Body of pancreas (tissue), 4 donors: ENCODE measurements around the gene TRIM32.

Experiments
- CTCF ChIP-seq, 7 experiments: fragments of 450-650 bp in 4 of 7; fragments of 200-600 bp in 3 of 7; sonication (generic) in 3 of 7; IDR thresholded peaks; one replicate each; pipeline ENCODE4 v1.5.1; 2016 to 2019; ENCODE audit warnings: antibody characterized with exemption in 7 of 7
- POLR2A ChIP-seq, 3 donors: fragments of 450-650 bp; IDR thresholded peaks; one replicate each; pipeline ENCODE4 v1.6.1; 2016; ENCODE audit warnings: antibody characterized with exemption in 3 of 3, mild to moderate bottlenecking in 2 of 3

GRCh38 chr9:116687754-116688135, 640 bp downstream of the TRIM32 start:
- TF ChIP-seq CTCF (IDR thresholded peaks at IDR 0.05) = no peak
- no peak for TF ChIP-seq POLR2A (IDR thresholded peaks at IDR 0.05)
